ENCODE data around the gene DHX32. TPM values are rescaled to one million over a fixed set of nuclear protein-coding genes. Genes with fewer than 3 reads are reported as not detected.

The DHX32 gene
- polyA plus RNA-seq, 3 donors: 22.1 to 27.7 (median 25.2) TPM

GRCh38 chr10:125849448-125849847 lies 31.6 kb downstream of the DHX32 start:
- DNase-seq: no peak

DNA sequence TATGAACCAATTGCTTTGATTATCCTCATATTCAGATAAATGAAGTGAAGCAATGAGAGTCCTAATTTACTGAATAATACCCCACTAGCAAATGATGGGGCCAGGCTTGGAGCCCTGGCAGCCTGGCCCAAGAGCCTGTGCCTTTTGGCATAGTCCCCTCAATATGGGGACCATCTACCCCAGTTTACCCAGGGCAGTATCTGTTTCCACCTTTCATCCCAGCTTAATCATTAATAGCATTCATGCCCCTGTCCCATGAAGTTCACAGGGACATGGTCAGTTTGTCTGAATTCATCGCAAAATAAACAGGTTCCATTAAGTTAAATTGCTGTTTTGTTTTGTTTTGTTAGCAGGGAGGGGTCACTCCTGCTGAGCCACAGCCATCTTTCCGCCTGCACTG lies 32.2 kb downstream of the DHX32 start:
- DNase-seq: no peak

DNA sequence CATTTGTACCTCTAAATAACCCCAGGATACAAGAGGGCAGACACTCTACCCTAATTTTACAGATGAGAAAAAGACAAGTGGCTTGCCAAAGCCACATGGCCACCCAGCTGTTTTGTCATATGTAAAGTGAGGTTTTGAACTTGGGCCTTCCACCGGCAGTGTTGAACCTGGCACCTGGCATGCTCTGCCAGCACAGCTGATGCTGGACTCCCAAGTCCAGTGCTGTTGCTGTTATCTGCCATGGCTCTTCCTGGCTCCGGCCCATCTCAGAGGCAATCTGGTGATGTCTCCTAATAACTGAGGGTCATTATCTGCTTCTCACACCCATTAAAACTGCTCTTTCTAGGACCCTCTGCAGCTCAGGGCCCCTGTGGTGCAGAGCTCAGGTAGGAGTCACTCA lies 32.7 kb downstream of the DHX32 start:
- no peak for DNase-seq

- no peak for DNase-seq
Measured at GRCh38 chr10:125846894-125847293, 34.2 kb downstream of the DHX32 start.

DNA sequence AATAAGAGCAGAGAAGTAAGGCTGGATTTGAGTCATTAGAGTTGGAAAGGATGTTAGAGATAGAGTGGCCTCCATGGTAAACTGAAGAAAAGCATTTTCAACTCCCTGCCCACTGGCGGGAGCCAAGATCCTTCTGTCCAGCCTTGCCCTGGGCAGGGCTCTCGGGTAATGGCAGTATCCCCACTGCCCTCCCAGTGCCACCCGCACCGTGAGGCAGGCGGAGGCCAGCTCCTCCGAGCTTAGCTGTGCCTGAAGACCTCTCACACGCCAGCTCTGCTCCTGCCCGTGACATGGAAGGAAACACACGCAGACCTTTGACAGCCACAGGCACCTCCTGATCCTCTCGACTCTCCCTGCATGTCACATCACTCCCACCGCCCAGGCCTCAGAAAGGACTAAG lies 35.5 kb downstream of the DHX32 start:
- no peak for DNase-seq

GRCh38 chr10:125844751-125845221 lies 36.3 kb downstream of the DHX32 start:
- peak; percentile 24 for DNase-seq

DNA sequence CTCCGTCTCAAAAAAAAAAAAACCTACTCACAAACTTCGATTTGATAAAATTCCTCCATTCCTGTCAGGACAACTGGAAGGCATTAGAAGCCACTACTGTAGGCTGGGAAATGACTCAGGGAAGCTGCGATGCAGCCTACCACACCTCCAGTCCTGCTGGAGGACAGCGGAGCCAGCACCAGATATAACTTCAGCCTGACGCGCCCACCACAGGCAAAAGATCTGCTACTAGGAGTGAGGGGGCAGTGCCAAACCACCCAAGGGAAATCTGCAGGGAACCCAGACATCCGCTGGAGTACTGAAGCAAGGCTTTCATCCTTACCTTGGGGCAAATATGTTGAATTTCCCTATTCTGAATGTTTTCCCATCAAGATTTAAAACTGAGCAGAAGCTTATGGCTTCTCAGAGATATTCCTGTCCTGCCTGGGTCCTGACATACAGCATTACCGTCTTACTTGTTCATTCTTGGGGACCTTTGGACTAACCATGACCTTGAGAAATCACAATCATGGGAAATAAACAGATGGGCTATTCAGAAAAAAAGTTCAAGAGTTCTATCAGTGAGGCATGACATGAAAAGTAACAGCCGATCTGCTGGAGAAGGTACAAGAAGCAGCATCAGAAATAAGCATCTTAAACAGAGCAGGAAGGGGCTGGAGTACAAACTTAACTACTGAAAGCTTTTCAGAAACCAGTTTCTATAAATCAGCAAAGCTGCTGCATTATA lies 37.3 kb downstream of the DHX32 start:
- no peak for DNase-seq

DNA sequence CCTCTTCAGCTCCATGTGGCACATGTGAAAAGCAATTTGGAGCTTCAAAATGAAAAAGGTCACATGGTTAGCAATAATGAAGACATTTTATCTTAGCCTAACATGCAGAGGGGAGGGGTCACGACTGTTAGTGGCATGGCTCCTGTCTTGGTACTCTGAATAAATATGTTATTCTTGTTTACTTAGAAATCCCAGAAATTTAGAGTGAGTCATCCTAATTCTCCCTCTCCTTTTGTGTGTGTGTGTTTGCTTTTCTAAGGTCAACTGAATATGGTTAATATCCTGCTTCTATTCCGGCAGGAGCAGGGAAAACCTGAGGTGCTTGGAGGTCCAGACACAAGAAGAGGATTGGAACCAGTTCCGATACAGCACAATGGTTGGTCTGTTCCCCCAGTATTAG lies 40.1 kb downstream of the DHX32 start:
- DNase-seq: no peak

GRCh38 chr10:125840406-125840805 lies 40.7 kb downstream of the DHX32 start:
- DNase-seq: no peak

DNA sequence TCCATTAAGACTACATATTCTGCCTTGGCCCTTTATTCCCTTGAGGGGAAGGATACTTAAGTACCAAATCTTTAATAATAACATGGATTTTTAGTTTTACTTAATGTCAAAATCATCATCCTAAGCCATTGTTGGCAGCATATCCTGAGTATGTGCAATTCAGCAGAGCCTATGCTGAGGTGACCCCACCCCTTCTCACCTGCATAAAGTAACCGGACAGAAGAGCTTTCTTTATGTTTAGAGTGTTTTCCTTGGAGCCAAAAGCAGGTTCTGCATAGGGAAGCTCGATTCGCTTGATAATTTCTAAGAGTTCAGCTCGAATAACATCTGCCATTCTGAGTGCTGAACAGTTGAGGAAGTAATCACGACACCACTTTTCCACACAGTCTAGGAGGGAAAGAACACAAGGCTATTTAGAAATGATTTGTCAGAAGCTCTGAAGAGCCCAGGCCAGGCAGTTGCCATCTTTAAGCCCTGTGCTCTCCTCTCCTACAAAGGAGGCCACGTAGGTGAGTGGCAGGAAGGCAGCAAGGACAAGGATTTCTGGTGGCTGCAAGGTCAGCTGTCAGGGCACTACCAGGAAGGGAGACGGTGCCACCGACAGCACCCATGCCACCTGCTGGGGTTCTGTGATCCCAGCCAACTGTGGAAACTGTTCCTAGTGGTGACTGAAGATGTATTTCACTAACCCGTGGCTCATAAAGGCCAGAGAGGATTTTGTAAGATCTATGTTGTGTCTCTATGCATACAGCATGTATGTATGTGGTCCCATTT lies 42.1 kb downstream of the DHX32 start:
- DNase-seq: no peak

GRCh38 chr10:125836746-125837145 lies 44.3 kb downstream of the DHX32 start:
- no peak for DNase-seq

DNA sequence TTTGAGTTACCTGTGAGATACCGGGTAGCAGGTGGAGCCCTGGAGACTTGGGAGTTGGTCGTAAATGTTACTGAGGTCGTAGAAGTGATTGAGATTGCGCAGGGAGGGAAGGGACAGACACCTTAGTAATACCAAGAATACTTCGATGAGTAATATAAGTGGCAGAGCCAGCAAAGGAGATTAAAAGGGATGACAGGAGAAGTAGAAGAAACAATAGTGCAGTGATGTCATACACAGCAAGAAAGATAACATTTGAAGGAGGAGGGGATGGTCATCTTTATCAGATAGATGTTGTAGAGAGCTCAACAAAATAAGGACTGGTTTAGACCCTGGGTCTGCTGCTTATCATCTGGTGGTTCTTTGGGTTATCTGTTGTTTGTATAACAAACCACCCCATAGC lies 52.8 kb downstream of the DHX32 start:
- no peak for DNase-seq

DNA sequence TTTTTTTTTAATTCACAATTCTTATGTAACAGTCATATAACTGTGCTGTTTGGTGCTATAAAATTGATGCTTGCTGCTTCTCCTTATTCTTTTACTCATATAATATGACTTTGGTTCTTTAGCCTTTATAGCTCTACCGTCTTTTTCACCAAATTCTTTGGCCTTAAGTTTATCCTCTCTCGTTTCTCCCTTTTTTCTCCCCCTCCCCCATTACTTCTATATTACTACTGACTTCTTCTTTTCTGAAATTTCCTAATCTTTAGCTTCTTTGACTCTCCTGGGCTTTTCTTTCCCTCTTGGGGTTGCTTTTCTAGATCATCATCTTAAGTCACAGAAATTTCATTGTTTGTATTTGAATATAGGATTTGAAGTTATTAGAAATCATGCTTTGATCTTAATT lies 54.0 kb downstream of the DHX32 start:
- DNase-seq: no peak

- DNase-seq: no peak
Measured at GRCh38 chr10:125824736-125825135, 56.4 kb downstream of the DHX32 start.

DNA sequence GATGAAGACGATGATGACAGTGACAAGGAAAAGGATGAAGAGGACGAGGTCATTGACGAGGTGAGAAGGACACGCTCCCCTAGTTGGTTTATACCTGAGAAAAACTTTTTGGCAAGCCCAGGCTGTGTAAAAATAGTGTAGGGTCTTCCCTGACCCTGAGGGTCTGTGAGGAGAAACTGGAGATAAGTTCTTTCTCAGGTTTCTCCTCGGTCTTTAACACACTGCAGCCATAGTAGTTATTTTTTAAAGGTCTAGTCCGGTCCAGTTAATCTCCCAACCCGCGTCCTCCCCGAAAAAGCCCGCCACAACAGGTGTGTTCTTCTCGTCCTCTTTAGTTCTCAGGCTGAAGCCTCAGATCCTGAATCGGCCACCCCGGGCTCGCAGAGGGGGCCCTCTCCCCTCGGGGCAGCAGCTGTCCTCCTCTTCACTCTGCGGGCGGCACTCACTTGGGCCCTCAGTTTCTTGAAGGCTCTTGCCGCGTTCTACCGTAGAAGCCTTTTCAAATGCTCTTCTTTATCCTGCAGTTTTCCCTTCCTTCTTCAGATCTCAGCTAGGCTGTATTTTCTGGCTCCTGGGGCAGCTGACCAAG lies 57.3 kb downstream of the DHX32 start:
- DNase-seq: no peak

DNA sequence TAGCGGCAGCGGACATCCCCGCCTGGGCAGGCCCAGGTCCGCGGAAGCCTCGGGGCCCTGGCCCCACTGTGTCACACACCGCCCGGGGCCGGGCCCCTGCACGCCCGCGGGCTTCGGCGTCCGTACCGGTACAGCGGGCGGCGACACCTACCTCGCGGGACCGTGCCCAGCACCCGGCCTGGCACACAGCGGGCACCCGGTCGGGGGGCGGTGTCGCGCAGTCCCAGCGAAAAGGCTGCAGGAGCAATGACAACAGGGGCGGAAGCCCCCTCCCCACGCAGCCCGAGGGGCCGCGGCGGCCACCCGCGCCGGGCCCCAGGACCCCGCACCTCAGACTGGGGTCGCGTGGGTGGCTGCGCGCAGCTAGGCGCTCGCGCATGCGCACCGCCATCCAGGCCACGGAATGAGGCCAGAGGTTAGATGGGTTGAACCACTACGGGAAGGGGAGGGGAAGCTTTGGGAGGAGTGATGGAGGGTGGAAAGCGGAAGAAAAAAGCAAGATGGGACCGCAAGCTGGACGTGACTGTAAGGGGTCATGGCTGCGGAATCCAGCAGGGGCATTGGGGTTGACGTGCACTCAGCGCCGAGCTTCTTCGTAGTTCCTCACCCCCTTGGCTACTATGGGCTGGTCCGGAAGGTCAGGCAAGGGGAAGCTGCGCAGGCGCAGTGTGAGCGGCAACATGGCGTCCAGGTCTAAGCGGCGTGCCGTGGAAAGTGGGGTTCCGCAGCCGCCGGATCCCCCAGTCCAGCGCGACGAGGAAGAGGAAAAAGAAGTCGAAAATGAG lies 58.0 kb downstream of the DHX32 start, which contains the start of the genes BCCIP and UROS:
TSS of gene BCCIP (plus strand) at position 669 of the 785 bp plus-strand sequence. CDS start at position 681, 12 bp downstream.
TSS of gene UROS (minus strand) at position 381 of the 785 bp plus-strand sequence. CDS start 6,759 bp downstream, outside the sequence.
- peak; percentile 87 for DNase-seq

DNA sequence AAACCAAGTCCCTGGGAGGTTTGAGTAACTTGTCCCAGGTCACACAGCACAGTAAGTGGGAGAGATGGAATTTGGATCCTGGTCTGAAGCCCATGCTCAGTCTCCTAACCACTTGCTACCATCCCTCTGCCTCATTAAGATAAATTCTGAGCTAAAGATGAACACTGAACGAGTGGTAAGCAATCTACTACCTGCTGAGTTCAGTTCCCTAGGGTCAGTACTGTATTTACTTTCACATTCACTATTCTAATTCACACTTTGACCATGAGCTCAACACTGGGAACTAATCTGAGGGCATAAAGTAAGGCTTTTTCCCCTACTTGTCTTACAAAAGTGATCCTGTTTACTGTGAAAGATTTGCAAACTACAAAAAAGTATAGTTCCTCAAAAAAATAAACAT lies 60.4 kb downstream of the DHX32 start:
- no peak for DNase-seq

DNA sequence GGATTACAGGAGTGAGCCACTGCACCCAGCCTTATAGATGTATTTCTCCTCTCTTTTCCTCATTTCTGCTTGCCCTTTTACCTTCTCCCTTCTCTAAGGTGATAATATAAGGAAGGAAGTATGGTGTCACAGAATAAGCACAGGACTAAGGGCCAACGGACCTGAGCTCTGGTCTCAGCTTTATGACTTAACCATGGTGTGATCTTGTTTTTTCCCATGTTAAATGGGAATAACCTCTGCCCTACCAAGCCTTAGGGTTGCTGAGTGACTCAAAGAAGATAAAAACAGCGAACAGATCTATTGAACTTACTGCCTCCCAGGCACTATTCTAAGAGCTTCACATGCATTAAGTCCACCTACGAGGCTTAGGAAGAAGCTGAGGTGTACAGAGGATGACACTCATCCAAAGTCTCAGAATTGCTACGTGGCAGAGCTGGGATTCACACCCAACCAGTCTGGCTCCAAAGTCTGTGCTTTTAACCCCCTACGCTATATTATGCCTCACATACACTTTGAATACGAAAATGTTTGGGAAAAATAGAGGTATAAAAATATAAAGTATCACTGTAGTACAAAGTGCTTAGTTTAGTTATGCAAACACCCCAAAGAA lies 63.6 kb downstream of the DHX32 start:
- DNase-seq: no peak

GRCh38 chr10:125816548-125816947 lies 64.5 kb downstream of the DHX32 start:
- no peak for DNase-seq

DNA sequence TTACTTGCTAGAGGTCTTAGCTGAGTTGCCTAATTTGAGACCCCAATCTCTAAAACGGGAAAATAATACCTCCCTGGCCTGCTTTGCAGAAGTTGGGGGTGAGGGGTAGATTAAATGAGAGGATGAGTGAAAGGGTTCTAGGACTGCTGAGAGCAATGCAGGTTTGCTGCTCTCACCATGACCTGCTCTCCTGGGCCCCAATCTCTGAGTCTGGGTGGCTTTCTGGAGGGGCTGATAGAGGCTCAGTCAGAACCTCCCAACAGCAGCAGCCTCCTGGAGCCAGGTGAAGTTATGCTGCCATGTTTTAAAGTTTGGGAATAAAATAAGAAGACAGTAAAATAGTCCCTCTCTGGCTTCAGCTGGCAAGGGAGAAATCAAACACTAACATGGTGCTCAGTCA lies 65.3 kb downstream of the DHX32 start:
- DNase-seq: no peak

DNA sequence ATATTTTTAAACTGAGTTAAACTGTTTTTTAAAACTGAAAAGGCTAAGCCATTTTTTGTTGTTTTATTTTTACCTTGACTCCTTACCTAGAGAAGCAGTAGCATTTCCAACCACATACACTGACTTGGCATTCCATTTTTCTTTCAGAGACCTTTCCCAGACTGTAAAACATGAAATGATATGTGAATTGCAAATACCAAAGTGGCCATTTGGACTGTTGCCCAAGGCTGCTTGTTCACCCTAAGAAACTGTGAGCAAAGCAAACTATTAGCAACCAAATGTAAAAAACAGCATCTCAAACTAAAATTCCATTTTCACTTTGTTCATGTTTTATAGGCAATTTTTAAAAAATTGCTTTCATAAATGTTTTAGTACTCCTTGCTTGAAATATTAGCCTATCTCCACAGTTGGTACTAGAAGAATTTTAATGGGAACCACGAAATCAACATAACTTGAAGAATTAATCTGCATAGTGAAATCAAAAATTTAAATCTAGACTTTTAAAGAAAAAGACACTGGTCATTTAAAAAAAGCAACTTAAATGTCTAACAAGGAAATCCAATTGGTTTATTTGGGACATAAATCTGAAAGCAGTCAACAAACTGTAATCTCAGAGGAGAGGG lies 68.9 kb downstream of the DHX32 start:
- DNase-seq: peak; percentile 11

All from renal pelvis (tissue), 4 donors.